SIG-M5 treated with dmso at 0.1 percent for 504 hours (cell line): ENCODE measurements around the gene HOMEZ.
A peak's percentile ranks its signal among the peaks of the same experiment; 100 is the strongest.
"Not testable (repeated sequence)": the region's sequence is repeated elsewhere in the genome, so short reads cannot be mapped to it uniquely, and the experiment has no call there.

Source experiments
- DNase-seq: peaks from one replicate; lab custom pipeline; 2025; ENCODE audit not compliant: unreplicated experiment; lab: John Stamatoyannopoulos, UW

The HOMEZ gene

GRCh38 chr14:23232241-23232808 is 53.6 kb downstream of the HOMEZ start:
- not testable (repeated sequence) for DNase-seq

- peak; percentile 24 for DNase-seq
Measured at GRCh38 chr14:23228812-23229211, 57.1 kb downstream of the HOMEZ start.

- DNase-seq: no peak
Measured at GRCh38 chr14:23227566-23227965, 58.4 kb downstream of the HOMEZ start.

GRCh38 chr14:23224958-23225357 is 61.0 kb downstream of the HOMEZ start:
- not testable (repeated sequence) for DNase-seq
